NCI-H446 treated with DMSO at 0.1 percent for 48 hours (cell line): Measurements from ENCODE around the gene KCNMA1.
"Not testable (repeated sequence)": the region's sequence is repeated elsewhere in the genome, so short reads cannot be mapped to it uniquely, and the experiment has no call there.

Experiments used
- DNase-seq: peaks from one replicate; lab custom pipeline; 2025; lab: John Stamatoyannopoulos, UW

The KCNMA1 gene

DNA sequence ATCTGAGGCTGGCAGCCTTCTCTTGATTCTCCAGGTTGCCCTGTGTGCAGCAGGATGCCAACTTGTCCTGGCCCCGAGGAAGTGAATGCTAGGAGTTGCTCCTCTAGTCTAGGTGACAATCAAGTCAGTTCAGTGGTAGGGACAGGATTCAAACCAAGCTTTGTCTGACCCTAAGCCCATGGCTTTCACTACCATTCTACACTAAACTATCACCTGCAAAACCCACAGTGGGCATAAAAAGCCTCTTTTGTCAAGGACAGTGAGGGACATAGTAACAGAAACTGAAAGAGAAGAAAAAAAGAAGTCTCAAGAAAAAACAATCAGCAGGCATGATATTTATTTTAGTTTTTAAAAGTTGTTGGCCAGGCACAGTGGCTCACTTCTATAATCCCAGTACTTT, 33.5 kb downstream of the KCNMA1 start:
- DNase-seq: no peak

DNA sequence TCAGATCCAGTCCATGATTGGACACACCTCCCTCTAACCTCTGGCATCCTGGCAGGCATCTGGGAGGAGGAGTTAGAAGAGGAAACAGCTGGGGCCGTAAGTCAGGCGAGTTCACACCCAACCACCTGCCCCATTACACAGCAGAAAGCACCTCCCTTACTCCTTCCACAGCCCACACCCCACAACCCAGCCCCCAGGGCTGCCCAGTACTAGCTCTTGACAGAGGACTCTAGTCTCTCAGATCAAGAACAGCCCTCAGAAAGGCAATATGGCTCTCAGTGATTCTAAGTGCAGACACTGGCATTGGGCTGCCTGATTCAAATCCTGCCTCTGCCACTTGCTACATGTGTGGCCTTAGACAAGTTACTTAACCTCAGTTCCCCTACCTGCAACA, 34.1 kb downstream of the KCNMA1 start:
- no peak for DNase-seq

DNA sequence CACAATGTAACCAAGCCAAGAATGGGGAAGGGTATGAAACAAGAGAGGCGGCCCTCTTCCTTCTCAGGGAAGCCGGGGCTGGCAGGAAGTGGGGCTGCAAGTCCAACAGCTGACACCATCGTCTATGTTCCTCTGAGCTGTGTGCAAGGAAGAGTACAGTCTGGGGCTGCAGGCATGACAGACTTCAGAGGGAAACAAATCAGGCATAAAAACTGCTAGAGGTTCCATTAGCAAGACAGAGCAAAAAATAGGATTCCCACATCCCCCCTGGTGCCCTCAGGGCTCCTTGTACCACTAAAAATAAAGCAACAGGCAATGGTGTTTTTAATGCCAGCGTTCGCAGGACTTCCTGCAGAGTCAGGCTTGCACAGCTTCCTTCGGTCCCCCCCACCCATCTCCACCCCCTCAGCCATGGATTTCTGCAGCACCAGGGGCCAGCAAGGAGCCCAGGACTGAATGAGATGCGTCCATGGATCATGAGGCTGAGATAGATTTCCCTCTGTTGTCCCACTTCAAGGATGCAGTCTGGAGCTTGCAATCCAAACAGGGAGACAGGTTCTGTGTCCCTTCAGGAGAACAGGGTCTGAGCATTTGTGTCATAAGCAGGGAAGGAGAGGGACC, 34.6 kb downstream of the KCNMA1 start:
- DNase-seq: no peak

DNA sequence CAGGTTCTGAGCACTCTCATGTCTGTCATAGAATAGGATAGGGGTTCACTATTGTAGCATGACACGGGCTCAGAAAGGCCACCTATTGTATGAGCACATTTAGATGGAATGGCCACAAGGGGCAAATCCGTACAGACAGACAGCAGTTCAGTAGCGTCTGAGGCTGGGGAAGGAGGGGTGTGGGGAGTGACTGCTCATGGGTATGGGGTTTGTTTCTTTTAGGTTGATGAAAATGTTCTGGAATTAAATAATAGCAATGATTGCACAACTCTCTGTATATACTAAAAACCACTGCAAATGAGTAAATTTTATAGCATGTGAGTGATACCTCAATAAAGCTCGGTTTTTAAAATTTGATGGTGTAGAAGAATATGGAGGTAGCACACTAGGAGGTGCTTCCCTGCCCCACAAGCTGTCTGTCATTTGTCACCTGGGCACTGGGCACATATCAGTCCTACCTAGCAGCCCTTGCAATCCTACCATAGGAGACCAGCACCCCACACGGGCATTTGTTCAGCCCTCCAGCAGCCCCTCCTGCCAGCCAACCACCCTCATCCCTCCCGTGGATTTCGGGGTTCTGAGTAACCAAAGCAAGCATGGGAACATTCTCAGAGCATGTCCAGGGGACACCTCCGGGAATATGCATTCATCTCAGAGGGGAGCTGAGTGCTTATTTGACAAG, 35.2 kb downstream of the KCNMA1 start:
- DNase-seq: no peak

DNA sequence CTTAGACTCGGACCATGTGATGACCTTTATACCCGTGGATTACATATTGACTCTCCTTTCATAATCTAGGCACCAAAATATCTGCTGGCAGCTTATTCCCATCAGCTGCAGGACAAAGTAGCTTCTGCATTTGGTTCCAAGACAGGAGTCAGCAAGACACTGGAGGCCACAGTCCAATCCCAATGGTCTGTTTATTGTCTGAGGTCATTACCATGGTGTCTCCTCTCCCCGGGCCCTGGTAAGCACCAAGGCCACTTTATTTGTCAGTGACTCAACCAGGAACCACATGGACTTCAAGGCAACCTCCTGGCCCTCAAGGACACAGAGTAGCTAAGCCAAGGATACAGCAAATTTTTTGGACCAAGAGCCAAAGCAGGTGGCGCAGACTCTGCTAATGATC, 36.1 kb downstream of the KCNMA1 start:
- DNase-seq: no peak

DNA sequence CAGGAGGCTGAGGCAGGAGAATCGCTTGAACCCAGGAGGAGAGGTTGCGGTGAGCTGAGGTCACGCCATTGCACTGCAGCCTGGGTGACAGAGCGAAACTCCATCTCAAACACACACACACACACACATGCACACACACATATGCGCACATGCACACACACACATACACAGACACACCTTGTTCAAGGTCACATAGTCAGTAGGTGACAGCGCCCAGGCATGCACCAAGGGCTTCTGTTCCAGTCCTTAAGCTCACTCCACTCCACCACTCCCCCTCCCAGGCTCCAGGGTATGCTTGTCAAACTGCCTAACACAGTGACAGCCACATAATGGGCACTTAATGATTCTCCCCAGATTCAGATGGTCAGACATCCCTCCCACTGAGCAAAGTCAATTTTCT, 37.0 kb downstream of the KCNMA1 start:
- DNase-seq: no peak

DNA sequence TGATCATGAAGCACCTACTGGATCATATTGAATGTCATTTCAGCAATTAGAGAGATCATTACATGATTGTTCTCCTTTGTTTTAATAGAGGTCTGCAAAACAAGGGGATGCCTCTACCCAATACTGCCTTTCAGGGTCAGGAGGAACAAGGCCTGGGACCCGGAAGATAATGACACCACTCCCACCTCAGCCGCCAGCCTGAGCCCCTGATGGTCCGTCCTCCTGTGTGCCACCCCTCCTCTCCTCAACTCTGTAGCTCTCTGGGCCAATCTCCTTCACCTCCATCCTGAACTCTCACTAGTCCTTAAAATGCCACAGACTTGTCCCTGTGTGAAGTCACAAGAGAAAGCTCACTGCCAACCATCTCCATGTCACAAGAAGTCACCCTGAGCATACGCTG, 38.0 kb downstream of the KCNMA1 start:
- DNase-seq: no peak

DNA sequence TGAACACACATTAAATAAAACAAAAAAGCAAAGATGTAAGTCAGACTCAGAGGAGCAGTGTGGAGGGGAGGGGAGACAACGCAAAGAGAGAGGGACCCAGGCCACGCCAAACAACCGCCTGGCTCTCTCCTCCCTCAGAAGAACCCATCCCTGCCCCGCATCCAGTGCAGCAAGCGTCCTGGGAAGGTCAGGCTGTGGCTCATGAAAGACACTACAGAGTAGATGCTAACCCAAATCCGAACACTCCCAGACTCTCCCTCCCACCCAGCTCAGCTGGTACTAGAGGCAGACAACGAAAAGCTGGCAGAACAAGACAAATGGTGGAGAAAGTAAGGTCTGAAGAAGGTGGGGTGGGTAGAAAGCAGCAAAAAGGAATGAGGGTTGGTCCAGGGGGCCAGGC, 39.0 kb downstream of the KCNMA1 start:
- DNase-seq: no peak

DNA sequence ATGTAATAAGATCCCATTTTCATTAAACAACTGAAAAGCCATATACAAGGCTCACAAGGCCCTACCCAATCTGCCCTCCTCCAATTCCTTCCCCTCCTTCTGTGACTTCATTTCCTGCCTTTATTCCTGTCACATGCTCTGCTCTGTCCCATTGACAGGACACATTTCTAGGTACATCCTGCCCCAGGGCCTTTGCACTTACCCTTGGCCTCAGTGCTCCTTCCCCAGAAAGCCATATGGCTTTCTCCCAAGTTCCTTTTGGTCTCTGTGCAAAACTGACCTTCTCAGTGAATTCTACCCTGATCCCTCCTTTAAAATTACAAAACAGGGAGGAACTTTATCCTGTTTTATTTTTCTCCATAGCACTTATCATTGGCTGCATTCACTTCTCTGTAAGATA, 40.0 kb downstream of the KCNMA1 start:
- DNase-seq: no peak

DNA sequence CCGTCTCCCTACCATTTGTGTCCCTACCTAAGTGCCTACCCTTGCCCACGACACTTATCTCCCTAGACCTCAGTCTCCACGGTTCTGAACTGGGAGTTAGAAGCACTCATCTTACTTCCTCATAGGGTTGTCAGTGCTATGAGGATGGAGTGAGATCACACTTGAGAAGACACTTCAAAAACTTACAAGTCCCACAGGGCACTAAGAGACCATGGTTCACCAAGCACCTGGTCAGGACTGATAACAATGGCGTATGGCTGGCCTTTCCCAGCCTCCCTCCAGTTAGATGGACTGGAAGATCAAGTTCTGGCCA, 43.2 kb downstream of the KCNMA1 start:
- DNase-seq: no peak

DNA sequence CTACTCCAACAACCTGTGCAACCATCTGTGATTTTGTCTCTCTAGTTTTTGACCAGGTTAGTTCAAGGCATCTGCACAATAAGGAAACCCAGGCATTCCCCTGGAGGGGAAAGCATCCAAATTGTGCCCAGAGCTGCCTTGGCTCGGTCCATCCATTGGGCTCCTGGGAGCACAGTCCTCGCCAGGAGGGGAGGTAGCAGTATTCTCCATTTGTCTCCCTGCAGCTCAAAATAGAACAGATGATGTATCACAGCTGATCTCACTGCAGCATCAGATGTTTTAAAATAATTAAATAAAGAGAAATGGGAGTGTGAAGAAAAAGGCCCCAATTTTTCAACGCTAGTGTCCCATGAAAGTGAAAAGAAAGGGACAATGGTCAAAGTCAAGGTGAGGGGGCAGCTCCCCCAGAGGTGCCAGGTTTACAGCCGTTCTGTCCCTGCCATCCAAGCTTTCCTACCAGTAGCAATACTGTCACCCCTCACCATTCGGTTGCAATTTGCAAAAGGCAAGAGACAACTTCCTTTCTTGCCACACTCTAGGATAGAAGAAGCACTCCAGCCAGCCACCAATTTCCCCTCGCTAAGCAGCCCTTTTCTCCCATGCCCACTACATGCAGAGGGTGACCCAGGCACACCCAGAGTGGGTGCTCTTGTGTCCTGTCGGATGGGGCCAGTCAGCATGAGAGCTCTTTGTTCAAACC, 43.7 kb downstream of the KCNMA1 start:
- DNase-seq: no peak

DNA sequence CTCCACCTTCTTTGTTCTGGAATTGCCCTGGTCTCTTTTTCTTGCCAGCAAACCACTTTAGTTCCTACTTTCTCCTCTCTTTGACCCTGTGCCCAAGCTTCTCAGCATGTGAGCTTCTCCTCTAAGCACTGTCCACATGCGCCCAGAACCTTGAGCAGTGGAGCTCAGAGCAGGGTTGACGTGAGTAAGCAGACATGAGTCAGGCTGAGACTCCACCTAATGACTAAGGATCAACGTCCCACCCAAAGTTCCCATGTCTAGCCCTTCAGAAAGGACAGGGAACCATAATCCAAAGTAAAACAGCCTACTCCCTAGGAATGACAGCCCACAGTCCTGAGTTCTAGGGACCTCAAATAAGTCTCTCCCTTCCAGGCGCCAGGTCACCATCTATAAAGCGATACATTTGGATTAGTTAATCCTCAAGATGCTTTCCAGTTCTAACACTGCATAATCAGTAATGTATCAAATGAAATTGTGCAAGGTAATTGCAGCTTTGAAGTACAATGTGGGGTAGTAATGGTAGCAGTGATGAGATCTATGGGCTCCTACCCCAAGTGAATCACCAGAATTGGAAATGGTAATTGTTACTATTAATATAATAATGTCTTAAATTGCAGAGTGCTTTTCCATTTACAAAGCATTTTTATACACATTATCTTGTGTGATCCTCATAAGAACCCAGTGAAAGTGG, 44.5 kb downstream of the KCNMA1 start:
- DNase-seq: no peak

DNA sequence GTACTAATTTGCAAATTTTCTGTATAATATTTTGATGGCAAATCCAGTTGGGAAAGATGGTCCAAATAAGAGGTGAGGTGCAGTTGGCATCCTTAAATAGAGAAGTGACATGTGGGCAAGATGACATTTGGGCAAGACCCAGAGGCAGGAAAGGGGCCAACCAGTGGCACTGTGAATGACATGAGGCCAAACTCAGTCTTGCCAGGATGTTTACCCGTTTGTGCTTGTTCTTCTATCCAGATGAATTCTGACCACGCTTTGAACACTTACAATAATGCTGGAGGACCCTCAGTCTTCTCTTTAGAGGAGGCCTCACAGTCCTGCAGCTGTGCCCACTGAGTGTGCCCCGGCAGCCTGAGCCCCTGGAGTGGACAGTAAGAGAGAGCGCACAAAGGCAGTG, 45.1 kb downstream of the KCNMA1 start:
- no peak for DNase-seq

DNA sequence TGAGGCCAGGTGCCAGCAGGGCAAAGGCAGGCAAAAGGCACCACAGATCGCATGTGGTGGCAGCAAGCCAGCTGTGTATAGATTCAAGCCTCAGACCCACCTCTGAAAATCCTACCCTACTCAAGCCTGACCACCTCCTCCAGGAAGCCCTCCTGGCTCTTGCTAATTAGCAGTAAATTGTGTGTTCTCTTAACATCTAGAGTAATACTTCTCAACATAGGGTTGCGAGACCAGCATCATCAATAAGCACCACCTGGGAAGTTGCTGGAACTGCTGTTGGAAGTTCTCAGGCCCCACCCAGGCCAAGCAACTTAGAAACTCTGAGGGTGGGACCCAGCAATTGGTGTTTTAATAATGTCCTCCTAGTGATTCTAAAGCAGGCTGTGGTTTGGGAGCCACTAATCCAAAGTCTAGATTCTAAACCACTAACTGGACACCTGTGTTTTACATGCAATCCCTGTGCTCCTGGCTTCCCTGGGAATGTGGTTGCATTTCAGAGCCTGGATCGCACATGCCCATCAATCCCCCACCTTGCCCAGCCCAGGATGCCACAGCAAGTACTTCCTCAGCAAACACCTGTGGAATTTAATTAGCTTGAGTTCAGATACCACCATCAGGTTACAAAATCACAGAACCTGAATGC, 46.2 kb downstream of the KCNMA1 start:
- no peak for DNase-seq

DNA sequence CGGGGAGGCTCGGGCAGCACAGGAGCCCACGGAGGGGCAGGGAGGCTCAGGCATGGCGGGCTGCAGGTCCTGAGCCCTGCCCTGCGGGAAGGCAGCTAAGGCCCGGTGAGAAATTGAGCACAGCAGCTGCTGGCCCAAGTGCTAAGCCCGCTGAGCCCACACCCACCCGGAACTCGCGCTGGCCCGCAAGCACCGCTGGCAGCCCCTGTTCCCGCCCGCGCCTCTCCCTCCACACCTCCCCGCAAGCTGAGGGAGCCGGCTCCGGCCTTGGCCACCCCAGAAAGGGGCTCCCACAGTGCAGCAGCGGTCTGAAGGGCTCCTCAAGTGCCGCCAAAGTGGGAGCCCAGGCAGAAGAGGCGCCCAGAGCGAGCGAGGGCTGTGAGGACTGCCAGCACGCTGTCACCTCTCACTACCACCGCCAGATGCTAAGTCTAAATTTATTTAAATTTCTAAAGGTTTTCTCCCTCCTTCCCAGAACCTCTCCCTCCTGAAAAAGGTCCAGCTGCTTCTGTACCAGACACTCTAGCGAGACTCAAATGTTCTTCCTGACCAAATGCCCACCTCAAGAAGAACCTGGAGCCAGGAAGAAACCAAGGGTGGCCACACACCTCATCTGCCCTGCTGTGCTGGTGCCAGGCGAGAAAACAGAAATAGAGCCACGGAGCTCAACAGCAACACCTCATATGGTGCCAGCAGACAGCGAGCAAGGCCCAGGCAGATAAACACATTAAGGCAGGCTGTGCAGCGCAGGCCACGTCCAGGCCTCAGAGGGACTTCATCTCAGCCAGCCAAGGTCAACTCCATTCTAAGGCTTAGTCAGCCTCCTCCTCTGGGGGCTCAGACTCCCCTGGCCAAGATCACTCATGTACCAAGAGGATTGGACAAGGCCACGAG, 47.0 kb downstream of the KCNMA1 start:
- no peak for DNase-seq

DNA sequence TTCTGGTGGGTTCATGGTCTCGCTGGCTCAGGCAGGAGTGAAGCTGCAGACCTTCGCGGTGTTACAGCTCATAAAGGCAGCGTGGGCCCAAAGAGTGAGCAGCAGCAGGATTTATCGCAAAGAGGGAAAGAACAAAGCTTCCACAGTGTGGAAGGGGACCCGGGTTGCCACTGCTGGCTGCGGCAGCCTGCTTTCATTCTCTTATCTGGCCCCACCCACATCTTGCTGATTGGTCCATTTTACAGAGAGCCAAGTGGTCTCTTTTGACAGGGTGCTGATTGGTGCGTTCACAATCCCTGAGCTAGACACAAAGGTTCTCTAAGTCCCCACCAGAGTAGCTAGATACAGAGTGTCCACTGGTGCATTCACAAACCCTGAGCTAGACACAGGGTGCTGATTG, 47.9 kb downstream of the KCNMA1 start:
- not testable (repeated sequence) for DNase-seq

DNA sequence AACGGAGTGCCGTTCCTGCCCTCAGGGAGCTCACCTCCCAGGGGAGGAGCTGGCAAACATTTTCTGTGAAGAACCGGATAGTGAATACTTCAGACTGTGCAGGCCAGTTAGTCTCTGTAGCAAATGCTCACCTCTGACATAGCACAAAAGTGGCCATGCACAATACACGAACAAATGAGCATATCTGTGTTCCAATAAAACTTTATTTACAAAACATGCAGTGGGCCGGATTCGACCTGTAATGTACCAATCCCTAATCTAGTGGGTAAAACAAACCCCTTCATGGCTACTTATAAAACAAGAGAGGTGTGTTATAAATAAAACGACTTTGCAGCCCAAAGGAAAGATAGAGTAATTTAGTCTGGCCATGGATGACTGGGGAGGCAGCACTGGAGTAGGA, 48.7 kb downstream of the KCNMA1 start:
- DNase-seq: no peak

DNA sequence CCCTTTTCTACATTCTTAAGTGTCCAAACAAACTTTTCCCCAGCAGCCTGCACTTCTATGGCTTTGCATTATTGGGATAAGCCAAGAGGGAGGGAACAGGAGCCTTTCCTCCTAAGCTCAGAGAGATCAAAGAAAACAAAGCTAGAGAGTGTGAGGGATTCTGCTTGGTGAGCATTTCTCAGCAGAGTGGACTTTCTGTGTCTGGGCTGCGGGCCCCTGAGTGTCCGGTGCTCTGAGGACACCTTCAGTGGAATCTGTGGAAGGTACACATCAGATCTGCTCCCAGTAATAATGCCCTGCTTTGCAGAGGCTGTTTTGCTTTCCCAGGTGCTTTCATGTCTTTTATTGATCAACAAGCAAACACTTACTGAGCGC, 50.2 kb downstream of the KCNMA1 start:
- DNase-seq: no peak

DNA sequence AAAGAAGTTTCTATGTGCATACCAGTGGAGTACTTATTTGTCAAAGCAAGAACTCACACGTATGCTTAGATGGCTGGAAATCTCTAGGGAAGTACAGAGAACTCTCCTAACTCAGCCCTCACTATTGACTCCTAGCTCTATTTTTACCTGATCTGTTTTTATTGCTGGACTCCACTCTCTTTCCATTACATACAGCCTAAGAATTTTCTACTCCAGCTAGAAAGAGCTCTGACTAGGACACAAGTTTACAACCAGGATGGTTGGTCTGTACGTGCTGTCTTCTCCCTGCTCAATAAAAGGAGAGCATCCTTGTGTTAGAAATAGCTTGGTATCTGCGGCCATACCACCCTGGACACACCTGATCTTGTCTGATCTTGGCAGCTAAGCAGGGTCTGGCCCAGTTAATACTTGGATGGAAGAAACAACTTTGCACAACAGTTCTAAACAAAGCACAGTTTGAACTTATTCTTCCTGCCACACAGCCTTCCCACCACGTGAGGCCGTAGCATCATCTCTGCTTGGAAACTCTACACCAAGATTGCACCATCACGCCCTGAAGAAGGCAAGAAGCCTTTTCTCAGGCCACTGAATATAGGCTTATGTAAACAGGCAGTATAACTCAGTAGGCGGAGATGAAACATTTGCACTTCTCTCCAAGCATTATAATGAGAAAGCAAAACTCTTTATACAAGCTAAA, 50.7 kb downstream of the KCNMA1 start:
- DNase-seq: no peak

DNA sequence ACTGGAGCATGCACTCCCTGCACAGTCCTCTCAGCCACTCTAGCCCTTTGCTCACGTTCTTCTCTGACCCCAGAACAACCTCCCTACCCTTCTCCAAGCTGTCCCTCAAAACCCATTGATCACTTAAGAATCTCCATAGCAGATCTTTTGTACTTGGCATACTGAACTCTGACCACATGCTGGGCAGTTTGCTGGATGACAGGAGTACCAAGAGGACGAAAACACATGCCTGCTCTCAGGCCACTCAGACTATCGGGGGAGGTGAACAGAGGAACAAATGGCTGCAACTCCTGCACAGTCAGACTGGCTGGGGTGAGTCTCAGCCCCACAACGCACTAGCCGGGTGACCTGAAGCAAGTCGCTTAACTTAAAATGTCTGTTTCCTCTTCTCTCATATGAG, 52.7 kb downstream of the KCNMA1 start:
- DNase-seq: no peak

DNA sequence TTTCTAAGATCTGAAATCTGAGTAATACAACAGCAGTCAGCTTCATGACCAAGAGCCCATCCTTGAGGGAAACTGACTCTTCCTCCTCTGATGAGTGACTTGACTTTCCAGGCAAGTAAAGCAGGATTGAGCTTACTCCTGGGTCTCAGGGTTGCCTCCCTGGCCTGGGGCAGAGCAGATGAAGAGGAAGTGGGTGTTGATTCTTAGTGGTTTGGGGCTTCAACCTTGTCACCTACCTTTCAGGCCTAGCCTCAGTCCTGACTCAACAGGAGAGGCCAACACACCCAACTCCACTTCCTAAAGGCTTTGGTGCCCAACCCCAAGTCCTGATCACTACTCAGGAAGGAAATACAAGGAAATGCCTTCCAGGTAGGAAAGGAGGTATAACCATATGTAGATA, 54.1 kb downstream of the KCNMA1 start:
- no peak for DNase-seq
